B cell (primary cell): Measurements from ENCODE around the gene ACBD4. TPM values are rescaled to one million over a fixed set of nuclear protein-coding genes. Genes with fewer than 3 reads are reported as not detected.

Experiments used
- ATAC-seq: fragments of 200-7000 bp; cut with Tn5 transposase; one replicate; pipeline ENCODE4 v1.10.0; 2021; ENCODE audit warnings: low read depth, mild to moderate bottlenecking, moderate number of reproducible peaks, moderate library complexity
- CTCF ChIA-PET: fragments of 350-600 bp; sonication (Branson Sonifier 250); formaldehyde crosslinking; loops from one replicate; lab custom pipeline; 2021; ENCODE audit warnings: antibody characterized with exemption, inconsistent platforms; lab: Charles Lee
- POLR2A ChIA-PET: fragments of 350-600 bp; sonication (Branson Sonifier 250); formaldehyde crosslinking; loops from one replicate; lab custom pipeline; 2021; ENCODE audit warnings: antibody characterized with exemption; lab: Charles Lee
- DNase-seq: peaks from one replicate; pipeline ENCODE4 v3.0.0; 2013
- H2AFZ ChIP-seq: 2 replicates; pipeline ENCODE4 v1.6.1; 2012; ENCODE audit warnings: mild to moderate bottlenecking, low read depth, low read length; ENCODE audit not compliant: insufficient read depth, poor library complexity, severe bottlenecking
- H3K27ac ChIP-seq, 2 donors: 1 replicate in 1 of 2; 2 replicates in 1 of 2; pipeline ENCODE4 v1.5.1; 2012 to 2013; ENCODE audit warnings: low read length in 2 of 2, mild to moderate bottlenecking in 2 of 2, moderate library complexity in 1 of 2
- H3K27me3 ChIP-seq, 4 experiments: fragments of 200-600 bp in 1 of 4; sonication (generic) in 1 of 4; replicated peaks in 1 of 4; 1 replicate in 2 of 4; 2 replicates in 2 of 4; pipeline versions ENCODE4 v1.6.1 to v1.7.0; 2013 to 2016; ENCODE audit warnings: low read length in 3 of 4, mild to moderate bottlenecking in 2 of 4, mixed read lengths in 1 of 4, moderate library complexity in 1 of 4; ENCODE audit not compliant: insufficient read depth in 4 of 4, control insufficient read depth in 3 of 4; ENCODE audit errors: control extremely low read depth in 1 of 4
- H3K36me3 ChIP-seq, 2 experiments: replicated peaks in 1 of 2; 1 replicate in 1 of 2; 2 replicates in 1 of 2; pipeline versions ENCODE4 v1.6.1 to v1.7.1; 2013; ENCODE audit warnings: low read length in 1 of 2; ENCODE audit not compliant: insufficient read depth in 2 of 2, control insufficient read depth in 1 of 2; ENCODE audit errors: control extremely low read depth in 1 of 2, extremely low read depth in 1 of 2
- H3K4me1 ChIP-seq, 2 donors: fragments of 200-600 bp in 1 of 2; sonication (generic) in 1 of 2; 1 replicate in 1 of 2; 2 replicates in 1 of 2; pipeline versions ENCODE4 v1.5.1 to v1.6.1; 2013 to 2017; ENCODE audit warnings: low read length in 2 of 2; ENCODE audit not compliant: control insufficient read depth in 2 of 2, insufficient read depth in 2 of 2
- H3K4me2 ChIP-seq: replicated peaks from 2 replicates; pipeline ENCODE3; 2012; ENCODE audit warnings: mild to moderate bottlenecking, low read depth, low read length; ENCODE audit not compliant: poor library complexity, severe bottlenecking
- H3K4me3 ChIP-seq, 5 experiments: fragments of 200-600 bp in 1 of 5; sonication (generic) in 1 of 5; 1 replicate in 3 of 5; 2 replicates in 2 of 5; pipeline versions ENCODE4 v1.5.1 to v1.7.0; 2011 to 2016; ENCODE audit warnings: low read length in 4 of 5, mild to moderate bottlenecking in 4 of 5, low read depth in 2 of 5, control low read depth in 1 of 5, moderate library complexity in 1 of 5; ENCODE audit not compliant: insufficient read depth in 1 of 5; ENCODE audit errors: control extremely low read depth in 1 of 5, extremely low read depth in 1 of 5
- H3K79me2 ChIP-seq: fragments of 200-600 bp; sonication (generic); one replicate; pipeline ENCODE4 v1.6.0; 2016; ENCODE audit warnings: low read length; ENCODE audit not compliant: control insufficient read depth, insufficient read depth
- H3K9ac ChIP-seq: fragments of 200-600 bp; sonication (generic); 2 replicates; pipeline ENCODE4 v1.6.1; 2017; ENCODE audit warnings: mild to moderate bottlenecking, low read length, moderate library complexity
- H3K9me3 ChIP-seq, 3 donors: one replicate each; pipeline versions ENCODE4 v1.6.1 to v1.7.1; 2013; ENCODE audit warnings: low read length in 2 of 3; ENCODE audit not compliant: control insufficient read depth in 2 of 3, insufficient read depth in 1 of 3; ENCODE audit errors: control extremely low read depth in 1 of 3
- H4K20me1 ChIP-seq: 2 replicates; pipeline ENCODE4 v1.6.0; 2012; ENCODE audit warnings: mild to moderate bottlenecking, low read length; ENCODE audit not compliant: insufficient read depth, control insufficient read depth, poor library complexity, severe bottlenecking
- H3K27ac Mint-ChIP-seq: one replicate; pipeline ENCODE4 v1.8.0; 2021; ENCODE audit warnings: mixed read lengths
- H3K27me3 Mint-ChIP-seq: one replicate; pipeline ENCODE4 v1.8.0; 2021; ENCODE audit warnings: mixed read lengths
- H3K4me1 Mint-ChIP-seq: one replicate; pipeline ENCODE4 v1.8.0; 2021; ENCODE audit warnings: mixed read lengths
- H3K4me3 Mint-ChIP-seq: one replicate; pipeline ENCODE4 v1.8.0; 2021; ENCODE audit warnings: mixed read lengths
- H3K9me3 Mint-ChIP-seq: one replicate; pipeline ENCODE4 v1.8.0; 2022; ENCODE audit warnings: mixed read lengths; ENCODE audit not compliant: insufficient read depth
- EZH2 ChIP-seq: IDR thresholded peaks from 2 replicates; pipeline ENCODE4 v1.6.1; 2012; ENCODE audit warnings: borderline replicate concordance, low read depth, mild to moderate bottlenecking, moderate library complexity, low read length; ENCODE audit not compliant: insufficient read depth, poor library complexity, severe bottlenecking
- WGBS: methylation state at CpG from one replicate; pipeline ENCODE4 v1.1.5; 2013; ENCODE audit warnings: missing lambda C conversion rate; ENCODE audit not compliant: insufficient coverage; 5-methylcytosine and 5-hydroxymethylcytosine counted together
- intact Hi-C: fragments of 100-400 bp; cut with micrococcal nuclease; formaldehyde crosslinking; loops from one replicate; pipeline ENCODE4 v1.10.0; 2022
- polyA plus RNA-seq: library from polyadenylated mRNA; depleted of rRNA; stranded (reverse); fragments of >200 nt; gene quantifications from 2 replicates; pipeline ENCODE4 v1.2.3, GENCODE V29; 2012
- total RNA-seq, 2 donors: library from RNA; stranded (reverse); fragments of 120-200 nt in 1 of 2; gene quantifications; 1 replicate in 1 of 2; 2 replicates in 1 of 2; pipeline versions ENCODE4 v1.2.3 to v1.2.4, GENCODE V29; 2013 to 2022
- TF ChIP-seq, protein P1 (sequence below): fragments of 200-600 bp; IDR thresholded peaks from one replicate; pipeline ENCODE4 v1.8.0; 2022; ENCODE audit warnings: antibody characterized with exemption, mild to moderate bottlenecking

Gene ACBD4
- total and polyA plus RNA-seq, 2 donors (not counting 1 experiment from before 2014, with no cell fraction given) = 36.8 to 39.4 TPM

DNA sequence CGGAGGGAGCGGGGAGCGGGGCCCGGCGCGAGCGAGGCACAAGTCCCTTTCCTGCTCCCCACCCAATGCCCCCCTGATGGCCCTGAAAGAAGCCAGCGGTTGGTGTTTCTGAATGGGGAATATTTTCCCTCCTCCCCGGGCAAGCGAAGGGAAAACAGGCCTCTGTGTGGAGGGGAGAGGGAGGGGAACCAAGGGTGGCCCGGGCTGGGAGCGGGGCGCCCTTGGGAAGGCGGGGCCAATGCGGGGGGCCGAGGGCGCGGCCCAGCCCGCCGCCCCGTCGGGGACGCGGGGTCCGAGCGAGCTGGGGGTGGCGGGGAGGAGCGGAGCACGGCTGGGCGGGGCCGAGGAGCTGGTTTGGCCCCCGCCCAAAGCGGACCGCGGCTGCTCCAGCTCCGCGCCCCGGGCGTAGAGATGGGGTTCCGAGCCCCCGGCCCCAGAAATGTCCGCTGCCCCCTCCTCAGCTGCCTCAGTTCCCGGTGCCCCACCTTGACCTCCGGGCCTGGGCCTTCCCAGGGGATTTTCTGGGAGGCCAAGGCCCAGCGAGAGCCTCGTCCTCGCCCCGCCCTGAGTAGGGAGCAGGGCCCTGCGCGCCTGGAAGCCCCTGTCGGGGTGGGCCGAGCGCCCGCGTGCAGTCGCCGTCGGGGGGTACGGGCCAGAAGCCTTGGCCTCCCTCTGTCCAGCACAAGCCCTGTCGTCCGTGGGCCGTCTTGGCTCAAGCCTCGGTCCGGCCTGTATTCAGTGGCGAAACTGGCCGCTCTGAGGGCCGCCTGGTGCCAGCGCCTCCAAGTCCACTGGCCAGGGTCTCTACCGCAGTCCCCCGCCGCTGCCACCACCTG lies 8.9 kb downstream of the ACBD4 start:
- Histone ChIP-seq H3K4me2 (peak overlapping the region; percentile 96), H2AFZ (peak overlapping the region; percentile 81), H3K27ac (peak overlapping the region; percentile 64 to 81), H3K79me2 (peaks cover 15% of the 10 kb centered on the region), H3K36me3 (peaks cover 0 to 1% of the 10 kb centered on the region in 2 experiments), H4K20me1 (peaks cover 5% of the 10 kb centered on the region), H3K4me1 (peaks cover 23 to 49% of the 10 kb centered on the region in 2 donors), H3K4me3 (peak overlapping the region; percentile 8 to 58 (median 57)), H3K9ac (peak overlapping the region; percentile 66), H3K27me3 (no peaks in the 10 kb centered on the region), H3K9me3 (peaks cover 0 to 3% (median 0%) of the 10 kb centered on the region in 3 donors)
- ChIA-PET POLR2A (interaction anchor here (0.5 to 1.5 kb wide), 7 partner anchors 9 to 95 kb away, joined by 3 to 9 read pairs (median 5); partner anchors contain the start of genes ACBD4, FMNL1 and HEXIM2), CTCF (interaction anchor here (1.0 to 3.2 kb wide), 4 partner anchors 9 to 75 kb away, joined by 3 to 36 read pairs (median 4); partner anchors contain the start of gene ACBD4)
- H3K27me3 Mint-ChIP-seq = no peaks in the 10 kb centered on the region
- DNase-seq (no peak), ATAC-seq (no peak)
- H3K4me1 Mint-ChIP-seq = peaks cover 41% of the 10 kb centered on the region
- peak overlapping the region; percentile 86 for H3K4me3 Mint-ChIP-seq
- WGBS = 28% methylated on average over 61 of the region's 71 CpGs
- TF ChIP-seq, protein P1, sequence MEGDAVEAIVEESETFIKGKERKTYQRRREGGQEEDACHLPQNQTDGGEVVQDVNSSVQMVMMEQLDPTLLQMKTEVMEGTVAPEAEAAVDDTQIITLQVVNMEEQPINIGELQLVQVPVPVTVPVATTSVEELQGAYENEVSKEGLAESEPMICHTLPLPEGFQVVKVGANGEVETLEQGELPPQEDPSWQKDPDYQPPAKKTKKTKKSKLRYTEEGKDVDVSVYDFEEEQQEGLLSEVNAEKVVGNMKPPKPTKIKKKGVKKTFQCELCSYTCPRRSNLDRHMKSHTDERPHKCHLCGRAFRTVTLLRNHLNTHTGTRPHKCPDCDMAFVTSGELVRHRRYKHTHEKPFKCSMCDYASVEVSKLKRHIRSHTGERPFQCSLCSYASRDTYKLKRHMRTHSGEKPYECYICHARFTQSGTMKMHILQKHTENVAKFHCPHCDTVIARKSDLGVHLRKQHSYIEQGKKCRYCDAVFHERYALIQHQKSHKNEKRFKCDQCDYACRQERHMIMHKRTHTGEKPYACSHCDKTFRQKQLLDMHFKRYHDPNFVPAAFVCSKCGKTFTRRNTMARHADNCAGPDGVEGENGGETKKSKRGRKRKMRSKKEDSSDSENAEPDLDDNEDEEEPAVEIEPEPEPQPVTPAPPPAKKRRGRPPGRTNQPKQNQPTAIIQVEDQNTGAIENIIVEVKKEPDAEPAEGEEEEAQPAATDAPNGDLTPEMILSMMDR = no peak
- TF ChIP-seq EZH2 = no peak
- H3K27ac Mint-ChIP-seq = peak overlapping the region; percentile 90
- intact Hi-C loops = loop anchor here (5.0 kb wide), 1 partner anchor 1137 kb away; no protein-coding TSS in a partner anchor
- H3K9me3 Mint-ChIP-seq = no peaks in the 10 kb centered on the region
